ENCODE results near the gene LHFPL6.

The LHFPL6 gene

GRCh38 chr13:39590466-39591036, 12.4 kb downstream of the LHFPL6 start:
- no peak for DNase-seq

- no peak for DNase-seq
Measured at GRCh38 chr13:39588384-39588783, 14.6 kb downstream of the LHFPL6 start.

DNA sequence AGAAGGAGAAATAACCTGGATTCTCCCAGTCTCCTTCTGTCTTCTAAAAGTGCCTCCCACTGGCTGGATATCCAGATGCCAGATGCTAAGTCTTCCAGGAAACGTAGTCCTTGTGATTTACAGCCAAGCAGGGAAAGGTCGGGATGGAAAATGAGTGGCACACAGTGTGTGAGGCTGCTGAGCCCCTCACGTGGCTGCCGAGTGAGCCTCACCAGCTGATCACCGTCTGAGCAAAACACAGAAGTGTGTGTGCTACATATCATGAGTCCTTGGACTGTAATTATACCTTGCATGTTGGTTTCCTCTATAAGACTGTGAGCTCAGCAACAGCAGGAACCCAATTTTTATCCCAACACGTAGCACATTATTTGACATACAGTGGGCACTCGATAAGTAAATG, 15.1 kb downstream of the LHFPL6 start:
- DNase-seq, result no peak

DNA sequence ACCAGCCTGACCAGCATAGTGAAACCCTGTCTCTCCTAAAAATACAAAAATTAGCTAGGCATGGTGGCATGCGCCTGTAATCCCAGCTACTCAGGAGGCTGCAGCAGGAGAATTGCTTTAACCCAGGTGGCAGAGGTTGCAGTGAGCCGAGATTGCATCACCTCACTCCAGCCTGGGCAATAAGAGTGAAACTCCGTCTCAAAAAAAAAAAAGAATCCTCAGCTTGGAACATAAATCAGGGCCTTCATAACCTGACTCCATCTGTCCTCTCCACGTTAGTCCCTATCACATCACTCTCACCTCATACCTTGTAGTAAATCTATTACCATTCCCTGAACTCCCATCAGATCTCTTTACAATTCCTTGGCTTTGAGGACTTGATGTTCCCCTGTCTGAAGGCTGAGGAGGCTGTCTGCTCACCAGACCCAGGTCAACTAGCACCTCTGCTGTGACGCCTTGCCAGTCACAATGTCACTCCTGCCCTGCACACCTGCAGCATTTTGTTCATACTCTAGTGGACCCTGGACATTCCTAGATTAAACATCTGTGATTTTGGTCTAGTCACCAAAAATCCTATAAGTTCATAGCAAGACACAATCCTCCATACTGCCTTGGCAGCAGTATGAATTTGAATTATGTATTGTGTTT, 15.9 kb downstream of the LHFPL6 start:
- DNase-seq, result no peak

- no peak for DNase-seq
Measured at GRCh38 chr13:39586151-39586550, 16.8 kb downstream of the LHFPL6 start.

DNA sequence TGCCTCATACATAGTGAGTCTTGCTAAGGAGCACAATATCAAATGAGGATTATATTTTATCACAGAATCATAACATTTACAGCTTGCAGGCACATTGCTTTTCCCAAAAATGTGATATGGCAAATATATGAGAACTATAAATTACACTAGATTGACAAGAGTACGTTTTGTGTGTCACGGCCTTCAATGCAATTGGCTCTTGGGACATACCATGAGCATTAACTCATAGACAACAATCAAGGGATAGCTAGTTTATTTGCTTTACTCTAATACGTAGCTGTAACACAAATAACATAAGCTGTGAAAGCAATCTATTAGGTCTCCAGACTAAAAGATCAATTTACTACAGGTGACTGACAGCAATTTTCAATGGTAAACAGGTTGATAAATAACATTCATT, 17.8 kb downstream of the LHFPL6 start:
- DNase-seq, result no peak

- no peak for DNase-seq
Measured at GRCh38 chr13:39580881-39581575, 22.0 kb downstream of the LHFPL6 start.

GRCh38 chr13:39578821-39579291, 24.1 kb downstream of the LHFPL6 start:
- no peak for DNase-seq

GRCh38 chr13:39577838-39578491, 25.0 kb downstream of the LHFPL6 start:
- DNase-seq, result no peak

- DNase-seq, result no peak
Measured at GRCh38 chr13:39577203-39577602, 25.8 kb downstream of the LHFPL6 start.

GRCh38 chr13:39575641-39576238, 27.3 kb downstream of the LHFPL6 start:
- no peak for DNase-seq

DNA sequence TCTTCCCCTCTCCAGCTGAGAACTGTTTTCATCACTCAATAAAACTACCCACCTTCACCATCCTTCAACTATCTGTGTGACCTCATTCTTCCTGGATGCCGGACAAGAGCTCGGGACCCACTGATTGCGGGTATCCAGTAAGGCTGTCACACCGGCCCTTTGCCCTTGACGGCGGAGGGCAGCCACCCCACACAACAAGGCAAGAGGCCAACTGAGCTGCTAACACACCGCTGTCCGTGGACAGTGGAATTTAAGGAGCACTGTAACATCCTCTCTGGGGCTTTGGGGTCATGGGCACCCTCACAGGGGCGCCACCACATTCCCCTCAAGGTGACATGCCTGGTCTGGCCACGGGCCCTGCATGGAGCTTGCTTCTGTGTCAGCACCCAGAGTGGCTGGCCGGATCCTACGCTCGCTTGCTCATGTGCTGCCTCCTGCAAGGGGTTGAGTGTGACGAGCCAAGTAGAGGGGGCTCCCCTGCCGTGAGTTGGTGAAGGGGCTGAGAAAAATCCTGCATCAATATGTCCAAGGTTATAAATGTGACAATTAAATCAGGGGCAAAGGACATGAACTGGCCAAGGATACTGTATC, 31.4 kb downstream of the LHFPL6 start:
- DNase-seq, result no peak

GRCh38 chr13:39567569-39567968, 35.4 kb downstream of the LHFPL6 start:
- DNase-seq, result no peak

- DNase-seq, result no peak
Measured at GRCh38 chr13:39566216-39566869, 36.6 kb downstream of the LHFPL6 start.

- DNase-seq, result no peak
Measured at GRCh38 chr13:39565036-39565949, 37.7 kb downstream of the LHFPL6 start.

DNA sequence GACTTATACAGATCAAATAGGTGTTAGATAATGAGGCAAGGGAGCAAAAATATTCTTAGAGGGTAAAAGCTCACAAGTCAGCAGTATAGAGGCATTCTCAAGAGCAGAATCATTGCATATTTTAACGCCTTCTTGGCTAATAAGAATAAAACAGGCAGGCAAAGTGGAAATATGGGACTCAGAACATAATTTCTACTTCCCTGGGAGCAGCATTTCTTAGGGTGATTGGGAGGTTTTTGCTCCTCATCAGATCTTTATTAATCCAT, 39.6 kb downstream of the LHFPL6 start:
- no peak for DNase-seq

GRCh38 chr13:39561971-39562370, 41.0 kb downstream of the LHFPL6 start:
- no peak for DNase-seq

DNA sequence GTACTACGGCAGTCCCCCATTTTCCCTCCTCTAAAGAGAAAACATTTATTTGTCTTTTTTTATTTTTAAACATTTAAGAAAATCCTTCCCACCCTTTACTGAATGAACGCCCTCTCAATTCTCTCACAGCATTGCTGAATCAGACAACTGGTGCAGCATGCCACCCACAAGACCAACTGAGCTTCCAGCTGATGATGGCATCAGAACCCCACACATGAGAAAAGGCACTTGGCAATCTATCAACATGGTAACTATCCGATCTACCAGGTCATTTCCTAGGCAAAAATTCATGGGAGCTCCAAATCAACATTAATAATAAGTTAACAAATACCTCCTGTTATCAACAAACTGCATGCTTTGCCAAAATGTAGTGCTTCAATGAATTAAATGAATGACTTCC, 43.1 kb downstream of the LHFPL6 start:
- DNase-seq, result no peak

DNA sequence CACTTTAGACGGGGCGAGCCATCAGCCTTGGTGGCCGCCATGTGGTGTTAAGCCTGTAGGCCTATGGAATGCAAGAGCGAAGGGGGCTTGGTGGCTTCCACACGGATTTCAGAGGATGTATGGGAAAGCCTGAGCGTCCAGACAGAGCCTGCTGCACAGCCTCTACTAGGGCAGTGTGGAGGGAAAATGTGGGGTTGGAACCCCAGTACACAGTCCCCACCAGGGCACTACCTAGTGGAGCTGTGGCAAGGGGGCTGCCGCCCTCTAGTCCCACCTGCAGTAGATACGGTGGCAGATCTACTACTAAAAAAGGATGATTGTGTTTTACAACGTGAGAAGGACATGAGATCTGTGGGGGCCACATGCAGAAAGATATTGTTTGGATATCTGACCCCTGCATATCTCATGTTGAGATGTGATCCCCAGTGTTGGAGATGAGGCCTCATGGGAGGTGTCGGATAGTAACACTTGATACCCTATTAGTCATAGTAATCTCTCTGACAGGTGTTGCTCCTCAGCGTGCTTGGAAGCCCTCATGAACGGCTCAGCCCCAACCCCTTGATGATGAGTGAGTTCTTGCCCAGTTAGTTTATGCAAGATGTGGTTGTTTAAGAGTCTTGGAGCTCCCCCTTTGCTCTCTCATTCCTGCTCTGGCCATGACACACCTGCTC, 45.6 kb downstream of the LHFPL6 start:
- DNase-seq, result no peak

- no peak for DNase-seq
Measured at GRCh38 chr13:39556866-39557265, 46.1 kb downstream of the LHFPL6 start.

DNA sequence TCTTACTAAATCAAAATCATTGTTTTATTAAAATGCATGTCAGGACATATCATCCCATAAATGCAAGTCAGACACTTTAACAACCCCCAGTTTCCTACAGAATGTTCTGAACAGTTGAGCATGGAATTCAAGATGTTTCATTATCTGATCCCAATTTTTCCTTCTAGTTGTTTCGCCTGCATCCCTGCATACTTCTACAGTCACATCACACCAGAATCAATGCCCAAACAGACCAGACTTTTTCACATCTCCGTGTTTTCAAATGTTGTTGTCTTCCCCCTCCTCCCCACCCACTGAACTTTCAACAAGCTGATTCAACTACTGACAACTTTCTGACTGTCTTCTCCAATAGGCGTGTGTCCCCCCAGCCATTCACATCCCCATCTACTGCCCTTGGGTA, 48.6 kb downstream of the LHFPL6 start:
- no peak for DNase-seq
